ENCODE measurements around the gene PTGFRN. TPM values are rescaled to one million over a fixed set of nuclear protein-coding genes. Genes with fewer than 3 reads are reported as not detected.
A peak's percentile ranks its signal among the peaks of the same experiment; 100 is the strongest.
"Not testable (repeated sequence)": the region's sequence is repeated elsewhere in the genome, so short reads cannot be mapped to it uniquely, and the experiment has no call there.

PTGFRN gene
- 77.1 TPM for polyA plus RNA-seq (2013, experiment 1 of 2; ENCODE audit: insufficient read length)
- 90.9 TPM for polyA plus RNA-seq (2013, experiment 2 of 2; ENCODE audit: insufficient read length)

- peak; percentile 74 for DNase-seq
These were observed at the start of gene PTGFRN for GRCh38 chr1:116909512-116910378. Gene PTGFRN (plus strand): TSS chr1:116909916. CDS start chr1:116910204, 288 bp downstream.

DNA sequence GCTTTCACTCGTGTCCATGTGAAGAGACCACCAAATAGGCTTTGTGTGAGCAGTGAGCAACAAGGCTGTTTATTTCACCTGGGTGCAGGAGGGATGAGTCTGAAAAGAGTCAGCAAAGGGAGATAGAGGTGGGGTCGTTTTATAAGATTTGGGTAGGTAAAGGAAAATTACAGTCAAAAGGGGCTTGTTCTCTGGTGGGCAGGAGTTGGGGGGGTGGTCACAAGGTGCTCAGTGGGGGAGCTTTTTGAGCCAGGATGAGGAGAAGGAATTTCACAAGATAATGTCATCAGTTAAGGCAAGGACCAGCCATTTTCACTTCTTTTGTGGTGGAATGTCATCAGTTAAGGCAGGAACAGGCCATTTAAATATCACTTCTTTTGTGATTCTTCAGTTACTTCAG is 49.5 kb upstream of the PTGFRN start:
- DNase-seq, result not testable (repeated sequence)

DNA sequence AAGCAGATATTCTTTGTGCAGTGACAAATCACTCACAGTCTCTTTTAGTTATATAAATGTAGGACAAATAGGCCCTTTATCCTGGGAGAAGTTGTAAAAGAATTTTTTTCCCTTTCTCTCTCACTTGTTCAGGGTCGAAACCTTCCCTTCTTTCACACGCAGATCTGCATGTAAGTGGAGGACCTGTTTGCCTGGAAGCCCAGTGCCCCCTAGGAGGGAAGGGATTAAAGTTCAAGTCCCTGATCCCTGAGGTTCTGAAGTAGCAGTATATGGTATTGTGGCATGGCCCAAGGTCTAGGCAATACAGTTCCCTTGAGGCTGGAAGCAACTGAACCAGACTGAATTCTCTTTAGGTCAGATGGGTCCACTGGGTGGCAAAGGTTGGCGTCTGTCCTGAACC is 48.6 kb upstream of the PTGFRN start:
- no peak for DNase-seq

DNA sequence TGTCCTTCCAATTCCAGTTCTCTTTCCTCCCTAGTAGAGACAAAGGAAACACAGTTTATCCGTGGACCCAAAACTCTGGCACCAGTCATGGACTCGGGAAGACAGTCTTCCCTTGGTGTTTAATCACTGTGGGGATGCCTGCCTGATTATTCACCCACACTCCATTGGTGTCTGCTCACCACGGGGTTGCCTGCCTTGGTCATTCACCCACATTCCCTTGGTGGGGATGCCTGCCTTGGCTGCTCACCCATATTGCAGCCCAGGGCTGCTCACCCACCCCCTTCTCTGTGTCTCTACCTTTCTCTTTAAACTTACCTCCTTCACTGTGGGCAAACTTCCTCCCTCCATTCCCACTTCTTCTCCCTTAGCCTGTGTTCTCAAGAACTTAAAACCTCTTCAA is 46.7 kb upstream of the PTGFRN start:
- peak; percentile 28 for DNase-seq

GRCh38 chr1:116866478-116866877 is 43.2 kb upstream of the PTGFRN start:
- not testable (repeated sequence) for DNase-seq

DNA sequence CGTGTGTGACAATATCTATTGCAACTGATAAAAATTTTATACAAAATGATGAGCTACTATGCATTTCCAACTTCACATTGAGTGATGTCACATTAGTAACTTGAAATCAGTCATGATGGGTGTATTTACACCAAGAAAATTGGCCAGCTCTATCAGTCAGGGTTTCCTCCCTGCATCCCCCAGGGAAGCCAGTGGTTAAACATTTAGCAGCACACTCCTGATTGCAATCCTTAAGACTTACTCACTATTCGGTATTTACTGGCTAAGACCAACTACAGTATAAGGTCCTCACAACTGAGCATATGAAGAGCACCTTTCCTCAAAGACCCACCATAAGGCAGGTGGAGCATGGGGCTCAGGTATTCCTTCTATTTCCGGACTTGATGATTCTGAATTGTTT is 41.3 kb upstream of the PTGFRN start:
- DNase-seq, result peak; percentile 62

DNA sequence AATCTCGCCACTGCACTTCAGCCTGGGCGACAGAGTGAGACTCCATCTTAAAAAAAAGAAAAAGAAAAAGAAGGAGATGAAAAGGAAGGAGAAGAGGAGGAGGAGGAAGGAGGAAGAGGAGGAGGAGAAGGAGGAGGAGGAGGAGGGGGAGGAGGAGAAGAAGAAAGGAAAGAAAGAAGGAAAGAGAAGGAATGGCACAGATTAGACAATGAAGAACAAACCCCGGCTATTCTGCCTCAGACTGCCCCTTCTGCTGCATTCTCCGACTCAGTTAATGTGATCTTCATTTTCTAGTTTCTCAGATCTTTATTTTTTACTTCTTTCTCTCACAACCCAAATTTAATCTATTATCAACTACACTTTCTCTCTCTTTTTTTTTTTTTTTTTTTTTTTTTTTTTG is 40.1 kb upstream of the PTGFRN start:
- DNase-seq, result no peak

DNA sequence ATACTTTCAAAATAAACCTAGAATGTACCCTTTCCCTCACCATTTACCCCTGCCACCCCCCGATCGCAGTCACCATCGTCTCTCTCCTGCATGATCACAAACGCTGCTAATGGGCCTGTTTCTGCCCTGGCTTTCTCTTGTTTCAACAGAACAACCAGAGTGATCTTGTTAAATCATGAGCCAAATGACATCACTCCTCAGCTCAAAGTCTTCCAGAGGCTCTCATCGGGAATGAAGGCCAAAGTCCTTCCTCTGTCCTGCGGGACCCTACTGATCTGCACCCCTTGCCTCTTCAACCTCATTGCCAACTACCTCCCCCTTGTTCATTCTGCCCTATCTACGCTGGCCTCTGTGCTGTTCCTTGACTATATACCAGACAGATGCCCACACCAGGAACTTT is 39.4 kb upstream of the PTGFRN start:
- DNase-seq, result no peak

DNA sequence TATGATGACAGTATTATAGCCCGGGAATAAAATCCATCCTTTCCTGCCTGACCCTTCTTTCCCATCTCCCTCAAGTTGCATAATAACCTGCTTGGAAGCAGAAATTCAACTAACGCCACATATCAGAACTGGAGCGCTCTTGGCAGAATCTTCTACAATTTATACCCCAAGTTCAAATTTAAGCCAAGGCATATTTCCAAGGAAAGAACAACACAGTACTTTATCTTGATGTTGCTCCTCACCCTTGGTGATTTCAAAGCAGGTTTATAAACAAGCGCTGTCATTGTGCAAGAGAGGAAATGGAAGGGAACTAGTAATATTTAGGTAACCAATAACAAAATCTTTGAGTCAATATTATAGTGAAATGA is 38.0 kb upstream of the PTGFRN start:
- DNase-seq, result no peak

DNA sequence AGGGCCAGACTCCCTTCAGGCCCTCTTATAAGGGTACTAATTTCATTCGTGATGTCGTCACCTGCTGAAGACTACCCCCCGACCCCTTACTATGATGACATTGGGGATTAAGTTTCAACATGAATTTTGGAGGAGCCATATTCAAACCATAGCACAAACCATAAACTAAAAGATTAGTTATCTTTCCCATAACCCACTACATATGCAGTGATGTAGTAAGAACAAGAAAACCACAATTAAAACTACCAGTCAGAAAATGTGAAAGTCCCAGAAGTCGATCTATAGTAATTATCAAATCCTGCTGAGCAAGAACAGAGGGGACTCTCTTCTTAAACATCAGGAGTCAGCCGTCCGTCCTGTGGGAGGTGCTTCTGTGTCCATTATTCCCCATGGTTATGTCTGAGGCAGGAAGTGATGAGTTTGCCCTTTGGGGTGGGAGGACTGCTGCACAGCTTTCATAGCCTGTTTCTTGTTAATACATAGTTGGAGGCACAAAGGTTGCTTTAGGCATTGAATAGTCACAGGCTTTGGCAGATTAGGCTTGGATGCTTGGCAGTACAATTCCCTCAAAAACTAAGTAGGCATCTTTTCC is 35.9 kb upstream of the PTGFRN start:
- peak; percentile 33 for DNase-seq

DNA sequence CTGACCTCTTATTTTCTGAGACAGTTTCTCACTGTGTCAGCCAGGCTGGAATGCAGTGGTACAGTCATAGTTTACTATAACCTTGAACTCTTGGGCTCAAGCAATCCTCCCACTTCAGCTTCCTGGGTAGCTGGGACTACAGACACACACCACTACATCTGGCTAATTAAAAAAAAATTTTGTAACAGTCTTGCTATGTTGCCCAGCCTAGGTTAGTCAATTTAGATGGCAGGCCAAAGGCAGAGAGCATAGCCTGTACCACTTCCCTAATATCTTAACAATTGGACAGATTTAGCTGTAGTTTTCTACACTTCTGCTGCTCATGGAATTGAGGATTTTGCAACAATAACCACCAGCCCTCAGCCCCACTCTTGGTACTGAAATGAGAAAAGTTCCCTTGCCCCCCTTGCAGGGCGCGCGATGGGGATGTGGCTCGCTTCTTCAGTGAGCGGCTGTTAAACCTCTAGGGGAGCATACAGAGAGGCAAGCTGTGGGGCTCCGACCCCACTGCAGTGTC is 34.9 kb upstream of the PTGFRN start:
- DNase-seq, result peak; percentile 32

GRCh38 chr1:116875391-116875790 is 34.3 kb upstream of the PTGFRN start:
- DNase-seq, result no peak

DNA sequence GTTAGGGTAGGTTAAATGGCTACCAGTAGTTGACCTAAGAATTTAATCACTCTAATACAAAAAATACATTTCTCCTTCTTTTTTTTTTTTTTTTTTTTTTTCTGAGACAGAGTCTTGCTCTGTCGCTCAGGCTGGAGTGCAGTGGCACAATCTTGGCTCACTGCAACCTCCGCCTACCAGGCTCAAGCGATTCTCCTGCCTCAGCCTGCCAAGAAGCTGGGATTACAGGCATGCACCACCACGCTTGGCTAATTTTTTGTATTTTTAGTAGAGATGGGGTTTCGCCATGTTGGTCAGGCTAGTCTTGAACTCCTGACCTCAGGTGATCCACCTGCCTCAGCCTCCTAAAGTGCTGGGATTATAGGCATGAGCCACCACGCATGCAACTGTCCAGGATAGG is 33.8 kb upstream of the PTGFRN start:
- not testable (repeated sequence) for DNase-seq

DNA sequence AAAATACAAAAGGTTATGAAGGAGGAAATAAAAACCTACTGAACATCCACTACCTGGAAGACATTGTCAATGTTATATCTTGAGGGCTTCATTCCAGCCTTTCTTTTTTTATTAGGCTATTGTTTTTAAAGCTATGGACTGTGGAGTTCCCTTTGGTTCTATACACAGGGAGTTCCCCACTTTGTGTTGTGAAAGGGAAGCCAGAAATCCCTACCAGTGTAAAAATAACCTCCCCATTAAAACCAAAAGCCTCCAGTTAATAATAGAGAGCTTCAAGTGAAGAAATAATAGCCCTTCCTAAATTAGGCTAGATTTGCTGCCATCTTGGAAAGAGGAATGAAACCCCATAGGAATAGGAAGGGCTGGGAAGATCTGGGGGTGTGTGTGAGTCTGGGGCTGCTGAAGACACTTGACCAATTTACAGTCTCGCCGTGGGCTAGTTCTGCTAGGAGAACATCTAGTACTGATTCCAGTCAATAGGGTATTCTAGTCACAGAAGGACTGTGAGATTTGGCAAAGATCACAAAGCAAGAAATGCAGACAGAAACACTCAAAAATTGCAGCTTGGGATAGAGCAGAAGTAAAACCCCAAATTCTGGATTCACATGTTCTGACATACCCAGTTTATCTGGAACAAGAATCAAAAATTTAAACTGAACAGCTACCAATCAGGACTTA is 32.4 kb upstream of the PTGFRN start:
- no peak for DNase-seq

DNA sequence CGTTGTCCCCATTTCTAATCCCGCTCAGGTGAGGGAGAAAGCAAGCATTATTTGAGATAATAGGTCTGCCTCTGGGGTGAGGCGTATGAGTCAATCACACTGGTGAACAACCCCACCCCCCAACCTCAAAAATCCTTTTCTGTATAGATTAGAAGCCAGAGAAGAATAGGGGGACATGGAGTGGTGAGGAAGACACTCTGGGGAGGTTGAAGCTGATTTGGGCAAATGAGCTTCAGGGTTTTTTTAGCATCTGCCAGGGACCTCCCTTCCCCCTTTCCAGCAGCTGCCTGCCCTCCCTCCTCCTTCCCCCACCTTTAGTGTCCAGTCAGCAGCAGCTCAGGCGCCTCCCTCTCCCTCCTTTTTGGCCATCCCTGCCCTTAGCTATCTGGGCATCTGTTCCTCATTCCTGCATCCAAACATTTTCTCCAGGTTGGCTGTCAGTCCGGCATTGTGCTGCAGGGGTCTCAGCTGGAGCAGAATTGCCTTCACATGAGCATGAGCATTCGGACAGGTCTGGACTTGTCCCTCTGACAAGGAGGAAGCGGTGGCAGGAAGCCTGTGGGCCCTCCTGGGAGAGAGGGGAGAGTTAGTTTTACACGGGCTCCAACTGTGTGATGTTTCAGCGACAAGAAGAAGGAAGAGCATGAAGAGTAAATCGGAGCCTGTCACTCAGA is 30.8 kb upstream of the PTGFRN start:
- peak; percentile 36 for DNase-seq

- DNase-seq, result no peak
These were observed 30.1 kb upstream of the PTGFRN start for GRCh38 chr1:116879478-116880133.

DNA sequence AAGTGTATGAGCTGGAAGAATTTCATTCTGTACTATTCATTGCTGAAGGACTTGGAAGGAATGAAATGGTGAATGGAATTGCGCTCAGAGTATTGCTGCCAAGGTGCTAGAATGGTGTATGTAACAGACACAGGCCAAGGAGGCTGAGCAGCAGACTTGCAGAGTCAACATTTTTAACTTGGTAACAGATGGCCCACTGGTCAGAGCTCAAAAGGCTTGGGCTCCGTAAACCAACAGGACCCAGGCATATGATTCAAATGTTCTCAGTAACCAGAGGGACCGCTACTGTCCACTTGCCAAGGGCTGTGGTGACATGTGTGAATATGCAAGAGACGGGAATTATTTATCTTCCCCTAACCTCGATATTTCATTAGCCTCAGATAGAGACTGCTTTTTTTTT is 28.8 kb upstream of the PTGFRN start:
- no peak for DNase-seq

- DNase-seq, result peak; percentile 47
These were observed 27.7 kb upstream of the PTGFRN start for GRCh38 chr1:116881879-116882520.

DNA sequence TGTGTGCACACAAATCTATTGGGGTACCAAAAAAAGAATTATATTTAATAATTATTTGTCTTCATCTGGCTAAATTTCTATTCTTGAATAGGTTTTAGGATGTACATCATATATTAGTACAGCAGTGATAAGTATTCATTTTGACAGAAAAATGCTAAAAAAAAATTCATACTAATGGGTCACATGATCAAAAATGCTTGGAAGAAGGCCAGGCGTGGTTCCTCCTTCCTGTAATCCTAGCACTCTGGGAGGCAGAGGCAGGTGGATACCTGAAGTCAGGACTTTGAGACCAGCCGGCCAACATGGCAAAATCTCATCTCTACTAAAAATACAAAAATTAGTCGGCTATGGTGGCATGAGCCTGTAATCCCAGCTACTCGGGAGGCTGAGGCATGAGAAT is 26.9 kb upstream of the PTGFRN start:
- DNase-seq, result no peak

DNA sequence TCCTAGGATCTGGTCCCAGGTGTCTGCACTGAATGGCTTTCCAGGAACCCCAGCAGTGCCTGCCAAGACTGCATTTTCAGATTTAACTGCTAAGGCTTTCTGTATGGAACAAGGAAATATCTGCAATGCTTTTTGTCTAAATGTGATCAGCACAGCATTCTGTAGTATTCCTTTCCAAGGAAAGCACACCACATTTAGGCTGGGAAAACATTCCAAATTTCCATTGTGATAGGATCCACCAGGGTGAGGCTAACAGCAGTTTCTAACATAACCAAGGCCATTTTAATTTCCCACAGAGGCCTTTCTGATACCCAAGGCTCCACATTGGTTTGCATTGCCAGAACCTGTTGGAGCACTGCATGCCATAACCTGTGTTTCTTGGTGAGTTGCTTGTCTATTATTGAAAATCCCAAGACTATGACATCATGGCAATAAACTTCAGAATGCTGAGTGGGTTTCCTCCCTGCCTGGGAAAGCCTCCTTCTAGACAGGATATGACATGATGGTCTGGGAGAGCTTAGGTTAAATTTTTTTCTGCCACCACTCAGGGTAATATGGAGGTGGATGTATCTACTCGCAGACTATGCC is 23.3 kb upstream of the PTGFRN start:
- DNase-seq, result peak; percentile 76

GRCh38 chr1:116887212-116887611 is 22.5 kb upstream of the PTGFRN start:
- no peak for DNase-seq
